HEK293T (cell line): ENCODE measurements around the gene SMARCAL1.

ENCODE experiments used
- CTCF ChIA-PET: fragments of 350-600 bp; formaldehyde crosslinking; extraction: SDS; loops from one replicate; lab custom pipeline; 2021; ENCODE audit warnings: antibody characterized with exemption, inconsistent platforms; lab: Yijun Ruan, JAX
- POLR2A ChIA-PET: fragments of 350-600 bp; formaldehyde crosslinking; extraction: SDS; loops from one replicate; lab custom pipeline; 2020; ENCODE audit warnings: antibody characterized with exemption, inconsistent platforms; lab: Yijun Ruan, JAX
- DNase-seq: peaks from one replicate; pipeline ENCODE4 v3.0.0; 2012; ENCODE audit warnings: mixed read lengths; ENCODE audit errors: extremely low spot score
- ARNT ChIP-seq: fragments of 450-650 bp; IDR thresholded peaks from 2 replicates; pipeline ENCODE4 v1.6.1; 2017; ENCODE audit warnings: mild to moderate bottlenecking
- BHLHE40 ChIP-seq: fragments of 450-650 bp; IDR thresholded peaks from 2 replicates; pipeline ENCODE4 v1.6.1; 2016; ENCODE audit warnings: mild to moderate bottlenecking, moderate library complexity, borderline replicate concordance
- CTBP1 ChIP-seq: fragments of 450-650 bp; IDR thresholded peaks from 2 replicates; pipeline ENCODE4 v1.6.1; 2016; ENCODE audit warnings: borderline replicate concordance
- ELF4 ChIP-seq: fragments of 450-650 bp; IDR thresholded peaks from 2 replicates; pipeline ENCODE4 v1.6.1; 2017; ENCODE audit warnings: antibody characterized with exemption
- FOXA1 ChIP-seq: fragments of 450-650 bp; IDR thresholded peaks from 2 replicates; pipeline ENCODE4 v1.6.1; 2016; ENCODE audit warnings: mild to moderate bottlenecking
- FOXK2 ChIP-seq: fragments of 450-650 bp; IDR thresholded peaks from 2 replicates; pipeline ENCODE4 v1.6.1; 2016; ENCODE audit warnings: mild to moderate bottlenecking
- FOXM1 ChIP-seq: fragments of 450-650 bp; IDR thresholded peaks from 2 replicates; pipeline ENCODE4 v1.6.1; 2017; ENCODE audit warnings: mild to moderate bottlenecking, borderline replicate concordance
- HDGF ChIP-seq: fragments of 450-650 bp; IDR thresholded peaks from 2 replicates; pipeline ENCODE4 v1.6.1; 2017; ENCODE audit warnings: antibody characterized with exemption, borderline replicate concordance
- L3MBTL2 ChIP-seq: fragments of 450-650 bp; conservative IDR thresholded peaks from 2 replicates; pipeline ENCODE4 v1.6.1; 2016; ENCODE audit warnings: mild to moderate bottlenecking
- LEF1 ChIP-seq: fragments of 450-650 bp; IDR thresholded peaks from 2 replicates; pipeline ENCODE4 v1.6.1; 2017; ENCODE audit warnings: mild to moderate bottlenecking, borderline replicate concordance
- NFRKB ChIP-seq: fragments of 450-650 bp; IDR thresholded peaks from 2 replicates; pipeline ENCODE4 v1.6.1; 2016; ENCODE audit warnings: mild to moderate bottlenecking, moderate library complexity
- SP1 ChIP-seq: fragments of 450-650 bp; IDR thresholded peaks from 2 replicates; pipeline ENCODE4 v1.6.1; 2017
- SUZ12 ChIP-seq: fragments of 450-650 bp; IDR thresholded peaks from 2 replicates; pipeline ENCODE4 v1.6.1; 2016; ENCODE audit warnings: mild to moderate bottlenecking
- TARDBP ChIP-seq: fragments of 450-650 bp; IDR thresholded peaks from 2 replicates; pipeline ENCODE4 v1.6.1; 2016
- ZNF384 ChIP-seq: fragments of 450-650 bp; IDR thresholded peaks from 2 replicates; pipeline ENCODE4 v1.6.1; 2016
- TF ChIP-seq, protein P1 (sequence below): fragments of 450-650 bp; IDR thresholded peaks from 2 replicates; pipeline ENCODE4 v1.6.1; 2016

The SMARCAL1 gene

GRCh38 chr2:216385478-216385877 lies 26.8 kb upstream of the SMARCAL1 start:
- DNase-seq: no peak
- ChIA-PET POLR2A (no interaction called here), CTCF (no interaction called here)
- no peak for TF ChIP-seq FOXA1
- TF ChIP-seq ARNT: no peak
- no peak for TF ChIP-seq ZNF384
- no peak for TF ChIP-seq SUZ12
- TF ChIP-seq FOXM1: no peak
- no peak for TF ChIP-seq L3MBTL2
- TF ChIP-seq HDGF: no peak
- no peak for TF ChIP-seq BHLHE40
- TF ChIP-seq, protein P1, sequence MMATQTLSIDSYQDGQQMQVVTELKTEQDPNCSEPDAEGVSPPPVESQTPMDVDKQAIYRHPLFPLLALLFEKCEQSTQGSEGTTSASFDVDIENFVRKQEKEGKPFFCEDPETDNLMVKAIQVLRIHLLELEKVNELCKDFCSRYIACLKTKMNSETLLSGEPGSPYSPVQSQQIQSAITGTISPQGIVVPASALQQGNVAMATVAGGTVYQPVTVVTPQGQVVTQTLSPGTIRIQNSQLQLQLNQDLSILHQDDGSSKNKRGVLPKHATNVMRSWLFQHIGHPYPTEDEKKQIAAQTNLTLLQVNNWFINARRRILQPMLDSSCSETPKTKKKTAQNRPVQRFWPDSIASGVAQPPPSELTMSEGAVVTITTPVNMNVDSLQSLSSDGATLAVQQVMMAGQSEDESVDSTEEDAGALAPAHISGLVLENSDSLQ: no peak
- no peak for TF ChIP-seq ELF4
- TF ChIP-seq LEF1: no peak
- TF ChIP-seq NFRKB: no peak

GRCh38 chr2:216387262-216387661 lies 25.0 kb upstream of the SMARCAL1 start:
- DNase-seq: no peak
- CTCF ChIA-PET: no interaction called here

DNA sequence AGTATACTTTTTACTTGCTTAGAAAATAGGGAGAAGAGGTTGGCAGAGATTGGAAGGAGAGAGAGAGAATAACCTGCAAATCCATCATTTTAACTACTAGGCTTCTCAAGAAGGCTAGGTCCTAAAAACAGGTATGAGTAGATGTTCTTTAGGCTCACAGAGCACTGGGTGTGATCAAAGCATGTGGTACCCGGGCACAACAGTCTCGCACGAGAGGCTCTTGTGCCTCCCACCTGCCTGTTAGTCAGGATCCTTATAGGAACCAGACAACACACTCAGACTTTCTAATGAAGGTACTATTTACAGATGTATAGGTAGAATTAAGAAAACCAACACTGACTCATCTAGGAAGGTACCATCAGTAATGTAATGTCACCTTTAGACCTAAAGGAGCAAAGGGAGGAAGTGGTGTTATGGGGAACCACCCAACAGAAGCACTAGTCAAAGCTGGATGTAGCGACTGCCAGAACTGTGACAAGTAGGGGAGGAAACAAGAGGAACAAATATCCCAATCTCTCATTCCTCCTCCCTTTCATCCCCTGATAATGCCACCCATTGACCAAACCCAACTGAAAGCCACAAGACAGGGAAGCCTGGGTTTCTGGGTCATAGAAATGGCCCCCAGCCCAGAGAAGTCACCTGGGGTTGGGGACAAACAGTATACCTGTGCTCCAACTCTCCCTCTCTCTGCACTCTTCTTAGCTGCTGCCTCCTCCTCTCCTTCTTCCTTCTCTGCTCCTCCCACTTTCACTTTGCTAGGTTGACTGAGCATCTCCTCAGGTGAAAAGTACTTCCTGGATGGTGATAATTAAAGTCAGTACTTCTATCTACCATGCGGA lies 24.0 kb upstream of the SMARCAL1 start:
- ChIA-PET POLR2A (no interaction called here), CTCF (no interaction called here)
- DNase-seq: no peak
- no peak for TF ChIP-seq ZNF384
- no peak for TF ChIP-seq CTBP1
- TF ChIP-seq SUZ12: no peak
- TF ChIP-seq SP1: no peak
- TF ChIP-seq LEF1: no peak
- TF ChIP-seq L3MBTL2: no peak
- TF ChIP-seq ELF4: no peak
- no peak for TF ChIP-seq NFRKB
- no peak for TF ChIP-seq FOXK2
- no peak for TF ChIP-seq TARDBP

More at GRCh38 chr2:216387262-216387661, 25.0 kb upstream of the SMARCAL1 start:
- TF ChIP-seq ARNT: no peak
- TF ChIP-seq TARDBP: no peak
- TF ChIP-seq FOXM1: no peak
- no peak for TF ChIP-seq BHLHE40
- TF ChIP-seq ELF4: no peak
- no peak for TF ChIP-seq SP1
- TF ChIP-seq FOXA1: no peak
- TF ChIP-seq CTBP1: no peak
- no peak for TF ChIP-seq ZNF384
- TF ChIP-seq HDGF: no peak
- TF ChIP-seq FOXK2: no peak
- TF ChIP-seq L3MBTL2: no peak
- TF ChIP-seq, protein P1: no peak
- POLR2A ChIA-PET: no interaction called here

- TF ChIP-seq HDGF: no peak
- TF ChIP-seq FOXK2: no peak
- no peak for TF ChIP-seq SP1
- ChIA-PET CTCF (interaction anchor here (1.3 kb wide), 1 partner anchor 15 kb away, joined by 7 read pairs; no protein-coding TSS in a partner anchor), POLR2A (no interaction called here)
- no peak for DNase-seq
These were observed 22.7 kb upstream of the SMARCAL1 start for GRCh38 chr2:216389570-216389969.

DNA sequence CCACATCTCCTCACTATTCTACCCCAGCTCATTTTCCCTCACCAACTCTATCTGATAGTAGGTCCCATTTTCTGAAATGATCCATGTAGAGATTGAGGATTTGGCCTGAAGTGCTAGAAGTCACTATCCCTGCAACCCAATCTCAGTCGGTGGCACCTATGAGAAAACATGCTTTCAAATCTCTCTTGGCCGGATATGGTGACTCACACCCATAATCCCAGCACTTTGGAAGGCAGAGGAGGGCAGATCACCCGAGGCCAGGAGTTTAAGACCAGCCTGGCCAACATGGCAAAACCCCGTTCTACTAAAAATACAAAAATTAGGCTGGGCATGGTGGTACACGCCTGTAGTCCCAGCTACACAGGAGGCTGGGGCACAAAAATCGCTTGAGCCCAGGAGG lies 20.9 kb upstream of the SMARCAL1 start:
- ChIA-PET POLR2A (no interaction called here), CTCF (no interaction called here)
- no peak for DNase-seq
- TF ChIP-seq SP1: no peak
- TF ChIP-seq L3MBTL2: no peak
- no peak for TF ChIP-seq LEF1
- TF ChIP-seq HDGF: no peak
- TF ChIP-seq ELF4: no peak
- no peak for TF ChIP-seq ZNF384
- no peak for TF ChIP-seq BHLHE40
- no peak for TF ChIP-seq ARNT
- TF ChIP-seq NFRKB: no peak
- no peak for TF ChIP-seq CTBP1
- TF ChIP-seq, protein P1: no peak
- TF ChIP-seq FOXK2: no peak
- TF ChIP-seq FOXA1: no peak
- TF ChIP-seq SUZ12: no peak
- TF ChIP-seq FOXM1: no peak
- TF ChIP-seq TARDBP: no peak

GRCh38 chr2:216392018-216392562 lies 20.2 kb upstream of the SMARCAL1 start:
- ChIA-PET POLR2A (no interaction called here), CTCF (interaction anchor here (0.8 kb wide), 1 partner anchor 14 kb away, joined by 3 read pairs; no protein-coding TSS in a partner anchor)
- DNase-seq: no peak
- TF ChIP-seq LEF1 (no peak), BHLHE40 (no peak), L3MBTL2 (no peak), ZNF384 (no peak), FOXK2 (no peak), HDGF (no peak), SUZ12 (no peak), FOXA1 (no peak), ARNT (no peak), ELF4 (no peak), SP1 (no peak), FOXM1 (no peak), NFRKB (no peak), TARDBP (no peak)
- TF ChIP-seq, protein P1: no peak
